HCT116 (cell line): Measurements from ENCODE around the gene EHD4. TPM values are rescaled to one million over a fixed set of nuclear protein-coding genes. Genes with fewer than 3 reads are reported as not detected.

Experiments used
- ATAC-seq: fragments of 200-7000 bp; cut with Tn5 transposase; 2 replicates; pipeline ENCODE4 v1.9.1; 2020; ENCODE audit warnings: mild to moderate bottlenecking, moderate library complexity
- BruUV-seq: library from RNA; stranded (reverse); fragments of 400-500 nt; replicated peaks from 2 replicates; lab custom pipeline; 2021; lab: Mats Ljungman, UMichigan
- CTCF ChIA-PET: fragments of 300-600 bp; sonication (Branson Sonifier 250); formaldehyde crosslinking; loops from one replicate; lab custom pipeline; 2021; ENCODE audit warnings: antibody characterized with exemption; lab: Charles Lee
- POLR2A ChIA-PET: fragments of 300-600, 350-600 bp; sonication (Branson Sonifier 250); formaldehyde crosslinking; loops from one replicate; lab custom pipeline; 2021; ENCODE audit warnings: antibody characterized with exemption; lab: Charles Lee
- RAD21 ChIA-PET, 2 experiments: fragments of 300-600 bp; sonication (Branson Sonifier 250); formaldehyde crosslinking; loops; one replicate each; lab custom pipeline; 2023; ENCODE audit warnings: low total read pairs in 2 of 2; ENCODE audit not compliant: uncharacterized antibody in 2 of 2, unreplicated experiment in 2 of 2, low non-redundant PET in 1 of 2; lab: Charles Lee
- DNase-seq: peaks from one replicate; pipeline ENCODE4 v3.0.0-alpha.2; 2010; ENCODE audit warnings: low read depth, low spot score
- H2AFZ ChIP-seq: fragments of 200-600 bp; shearing (Covaris generic), sonication (generic); 2 replicates; pipeline ENCODE4 v1.6.1; 2017; ENCODE audit warnings: low read depth, mixed run types, mixed read lengths, antibody characterized with exemption, low read length; ENCODE audit not compliant: poor library complexity, severe bottlenecking
- H3K27ac ChIP-seq: 2 replicates; pipeline ENCODE4 v1.5.1; 2012; ENCODE audit warnings: low read depth, low read length
- H3K27me3 ChIP-seq: fragments of 200-600 bp; sonication (generic); 2 replicates; pipeline ENCODE4 v1.6.1; 2016; ENCODE audit warnings: mixed run types, low read length, mixed read lengths; ENCODE audit not compliant: insufficient read depth
- H3K36me3 ChIP-seq, 2 experiments: fragments of 200-500 bp in 1 of 2; fragments of 200-600 bp in 1 of 2; sonication (Bioruptor generic) in 1 of 2; sonication (generic) in 1 of 2; 2 replicates each; pipeline versions ENCODE4 v1.5.1 to v1.6.1; 2014 to 2016; ENCODE audit warnings: low read length in 2 of 2, inconsistent platforms in 1 of 2, mixed read lengths in 1 of 2, mixed run types in 1 of 2; ENCODE audit not compliant: insufficient read depth in 2 of 2, control insufficient read depth in 1 of 2
- H3K4me1 ChIP-seq, 2 experiments: fragments of 200-600 bp in 1 of 2; sonication (generic) in 1 of 2; 2 replicates each; pipeline versions ENCODE4 v1.5.1 to v1.6.1; 2012 to 2017; ENCODE audit warnings: low read length in 2 of 2, inconsistent platforms in 1 of 2, mild to moderate bottlenecking in 1 of 2, mixed read lengths in 1 of 2, mixed run types in 1 of 2, moderate library complexity in 1 of 2; ENCODE audit not compliant: insufficient read depth in 2 of 2, control insufficient read depth in 1 of 2
- H3K4me2 ChIP-seq: fragments of 200-600 bp; sonication (generic); 2 replicates; pipeline ENCODE4 v1.6.1; 2017; ENCODE audit warnings: mixed run types, low read length, mixed read lengths
- H3K4me3 ChIP-seq, 2 experiments: fragments of 200-600 bp in 1 of 2; sonication (generic) in 1 of 2; replicated peaks in 1 of 2; 2 replicates each; pipeline ENCODE4 v1.5.1; 2011 to 2016; ENCODE audit warnings: low read length in 2 of 2, control low read depth in 1 of 2, low read depth in 1 of 2, mild to moderate bottlenecking in 1 of 2, mixed read lengths in 1 of 2, mixed run types in 1 of 2
- H3K79me2 ChIP-seq: fragments of 200-600 bp; sonication (generic); 2 replicates; pipeline ENCODE4 v1.6.1; 2017; ENCODE audit warnings: mild to moderate bottlenecking, mixed run types, low read length, moderate library complexity, mixed read lengths; ENCODE audit not compliant: insufficient read depth
- H3K9ac ChIP-seq: fragments of 200-600 bp; sonication (generic); 2 replicates; pipeline ENCODE4 v1.6.1; 2016; ENCODE audit warnings: low read length, mixed read lengths
- H3K9me2 ChIP-seq: fragments of 200-600 bp; sonication (generic), shearing (Covaris generic); 2 replicates; pipeline ENCODE4 v1.6.1; 2017; ENCODE audit warnings: mixed run types, mild to moderate bottlenecking, moderate library complexity; ENCODE audit not compliant: insufficient read depth
- H3K9me3 ChIP-seq, 2 experiments: fragments of 200-500 bp in 1 of 2; fragments of 200-600 bp in 1 of 2; sonication (Bioruptor generic) in 1 of 2; sonication (generic) in 1 of 2; 2 replicates each; pipeline ENCODE4 v1.6.1; 2014 to 2017; ENCODE audit warnings: low read length in 2 of 2, mixed read lengths in 2 of 2, inconsistent platforms in 1 of 2, low read depth in 1 of 2, mild to moderate bottlenecking in 1 of 2, mixed run types in 1 of 2, moderate library complexity in 1 of 2; ENCODE audit not compliant: control insufficient read depth in 1 of 2, insufficient read depth in 1 of 2
- H4K20me1 ChIP-seq: fragments of 200-600 bp; sonication (generic), shearing (Covaris generic); 2 replicates; pipeline ENCODE4 v1.6.1; 2017; ENCODE audit warnings: mixed run types, mild to moderate bottlenecking, moderate library complexity; ENCODE audit not compliant: insufficient read depth
- CBX3 ChIP-seq: IDR thresholded peaks from 2 replicates; pipeline ENCODE4 v1.6.1; 2012; ENCODE audit warnings: low read depth
- CEBPB ChIP-seq: IDR thresholded peaks from 2 replicates; pipeline ENCODE4 v1.6.1; 2012; ENCODE audit warnings: low read depth
- ELF1 ChIP-seq: IDR thresholded peaks from 2 replicates; pipeline ENCODE4 v1.6.1; 2012; ENCODE audit warnings: low read depth, borderline replicate concordance
- FOSL1 ChIP-seq: IDR thresholded peaks from 2 replicates; pipeline ENCODE4 v1.6.1; 2012; ENCODE audit warnings: low read depth
- JUND ChIP-seq: IDR thresholded peaks from 2 replicates; pipeline ENCODE4 v1.6.1; 2012
- POLR2A ChIP-seq: IDR thresholded peaks from 2 replicates; pipeline ENCODE4 v1.7.0; 2011; ENCODE audit warnings: borderline replicate concordance; ENCODE audit not compliant: insufficient read depth, insufficient read length; ENCODE audit errors: extremely low read depth
- REST ChIP-seq: IDR thresholded peaks from 2 replicates; pipeline ENCODE4 v1.6.1; 2012; ENCODE audit warnings: low read depth
- SIN3A ChIP-seq: IDR thresholded peaks from 2 replicates; pipeline ENCODE4 v1.6.1; 2012; ENCODE audit warnings: low read depth
- TCF7L2 ChIP-seq: IDR thresholded peaks from 2 replicates; pipeline ENCODE4 v1.7.0; 2011; ENCODE audit warnings: borderline replicate concordance, inconsistent platforms; ENCODE audit not compliant: insufficient read depth, insufficient read length; ENCODE audit errors: extremely low read depth
- ZNF274 ChIP-seq: fragments of 200-500 bp; sonication (Bioruptor generic); IDR thresholded peaks from 2 replicates; pipeline ENCODE4 v1.6.1; 2014; ENCODE audit warnings: mild to moderate bottlenecking, low read depth, low read length, inconsistent platforms
- intact Hi-C: fragments of 100-400 bp; cut with micrococcal nuclease; formaldehyde crosslinking; loops from 2 replicates; pipeline ENCODE4 v1.10.0; 2022
- total RNA-seq: library from RNA; stranded (reverse); gene quantifications from one replicate; pipeline ENCODE4 v1.2.1, GENCODE V29; 2021; ENCODE audit not compliant: unreplicated experiment
- TF ChIP-seq, protein P1 (sequence below): IDR thresholded peaks from 2 replicates; pipeline ENCODE4 v1.6.1; 2012
- TF ChIP-seq, protein P2 (sequence below), 3 experiments: fragments of 200-600 bp in 1 of 3; sonication (generic) in 1 of 3; IDR thresholded peaks in 2 of 3; conservative IDR thresholded peaks in 1 of 3; 2 replicates each; pipeline ENCODE4 v1.5.1; 2012 to 2017; ENCODE audit warnings: low read depth in 2 of 3, low read length in 2 of 3, antibody characterized with exemption in 1 of 3, borderline replicate concordance in 1 of 3, control low read depth in 1 of 3, mild to moderate bottlenecking in 1 of 3, mixed read lengths in 1 of 3, mixed run types in 1 of 3, moderate library complexity in 1 of 3; ENCODE audit not compliant: insufficient read depth in 1 of 3
- TF ChIP-seq, protein P3 (sequence below): IDR thresholded peaks from 2 replicates; pipeline ENCODE4 v1.6.1; 2011; ENCODE audit warnings: mild to moderate bottlenecking, low read length, moderate library complexity; ENCODE audit not compliant: insufficient replicate concordance; ENCODE audit errors: extremely low read depth

EHD4 gene
- total RNA-seq, 1 experiment from 2014 or later: 28.0 TPM

DNA sequence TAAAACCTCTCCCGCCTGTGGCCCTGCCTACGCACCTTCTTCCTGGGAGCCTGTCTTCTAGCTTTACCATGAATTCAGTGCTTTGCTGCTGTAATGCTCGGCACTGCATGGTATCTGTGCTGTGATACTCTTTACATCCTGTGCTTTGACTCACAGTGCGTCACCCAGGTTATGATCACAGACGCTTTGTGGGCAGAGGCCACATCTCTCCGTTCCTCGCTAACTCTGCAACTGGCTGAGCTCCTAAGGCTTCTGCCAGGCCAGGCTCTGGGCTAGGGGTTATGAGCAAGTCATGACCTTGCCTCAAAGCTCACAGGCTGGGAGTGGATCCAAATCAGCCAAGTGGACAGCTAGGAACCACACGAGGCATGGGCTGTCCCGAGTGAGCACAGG, 101.7 kb downstream of the EHD4 start:
- no peaks in the 10 kb centered on the region for H3K9me2 ChIP-seq
- no peaks in the 10 kb centered on the region for H3K79me2 ChIP-seq
- no peaks in the 10 kb centered on the region for H3K36me3 ChIP-seq
- CTCF ChIA-PET: no interaction called here
- no peak overlapping the region for H2AFZ ChIP-seq
- intact Hi-C loops: no loop called here
- no peak overlapping the region for H3K27ac ChIP-seq
- TF ChIP-seq REST (no peak), JUND (no peak), CBX3 (no peak), ZNF274 (no peak), ELF1 (no peak), FOSL1 (no peak), CEBPB (no peak), TCF7L2 (no peak), POLR2A (no peak), SIN3A (no peak)
- TF ChIP-seq, protein P1, sequence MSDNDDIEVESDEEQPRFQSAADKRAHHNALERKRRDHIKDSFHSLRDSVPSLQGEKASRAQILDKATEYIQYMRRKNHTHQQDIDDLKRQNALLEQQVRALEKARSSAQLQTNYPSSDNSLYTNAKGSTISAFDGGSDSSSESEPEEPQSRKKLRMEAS: no peak
- TF ChIP-seq, protein P2, sequence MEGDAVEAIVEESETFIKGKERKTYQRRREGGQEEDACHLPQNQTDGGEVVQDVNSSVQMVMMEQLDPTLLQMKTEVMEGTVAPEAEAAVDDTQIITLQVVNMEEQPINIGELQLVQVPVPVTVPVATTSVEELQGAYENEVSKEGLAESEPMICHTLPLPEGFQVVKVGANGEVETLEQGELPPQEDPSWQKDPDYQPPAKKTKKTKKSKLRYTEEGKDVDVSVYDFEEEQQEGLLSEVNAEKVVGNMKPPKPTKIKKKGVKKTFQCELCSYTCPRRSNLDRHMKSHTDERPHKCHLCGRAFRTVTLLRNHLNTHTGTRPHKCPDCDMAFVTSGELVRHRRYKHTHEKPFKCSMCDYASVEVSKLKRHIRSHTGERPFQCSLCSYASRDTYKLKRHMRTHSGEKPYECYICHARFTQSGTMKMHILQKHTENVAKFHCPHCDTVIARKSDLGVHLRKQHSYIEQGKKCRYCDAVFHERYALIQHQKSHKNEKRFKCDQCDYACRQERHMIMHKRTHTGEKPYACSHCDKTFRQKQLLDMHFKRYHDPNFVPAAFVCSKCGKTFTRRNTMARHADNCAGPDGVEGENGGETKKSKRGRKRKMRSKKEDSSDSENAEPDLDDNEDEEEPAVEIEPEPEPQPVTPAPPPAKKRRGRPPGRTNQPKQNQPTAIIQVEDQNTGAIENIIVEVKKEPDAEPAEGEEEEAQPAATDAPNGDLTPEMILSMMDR (IDR thresholded peaks at IDR 0.05 in 2 of 3, conservative IDR thresholded peaks at IDR 0.05 in 1 of 3; ENCODE audit: borderline replicate concordance in 1 of 3, insufficient read depth in 1 of 3, low read depth in 2 of 3, low read length in 2 of 3): no peak
- TF ChIP-seq, protein P3, sequence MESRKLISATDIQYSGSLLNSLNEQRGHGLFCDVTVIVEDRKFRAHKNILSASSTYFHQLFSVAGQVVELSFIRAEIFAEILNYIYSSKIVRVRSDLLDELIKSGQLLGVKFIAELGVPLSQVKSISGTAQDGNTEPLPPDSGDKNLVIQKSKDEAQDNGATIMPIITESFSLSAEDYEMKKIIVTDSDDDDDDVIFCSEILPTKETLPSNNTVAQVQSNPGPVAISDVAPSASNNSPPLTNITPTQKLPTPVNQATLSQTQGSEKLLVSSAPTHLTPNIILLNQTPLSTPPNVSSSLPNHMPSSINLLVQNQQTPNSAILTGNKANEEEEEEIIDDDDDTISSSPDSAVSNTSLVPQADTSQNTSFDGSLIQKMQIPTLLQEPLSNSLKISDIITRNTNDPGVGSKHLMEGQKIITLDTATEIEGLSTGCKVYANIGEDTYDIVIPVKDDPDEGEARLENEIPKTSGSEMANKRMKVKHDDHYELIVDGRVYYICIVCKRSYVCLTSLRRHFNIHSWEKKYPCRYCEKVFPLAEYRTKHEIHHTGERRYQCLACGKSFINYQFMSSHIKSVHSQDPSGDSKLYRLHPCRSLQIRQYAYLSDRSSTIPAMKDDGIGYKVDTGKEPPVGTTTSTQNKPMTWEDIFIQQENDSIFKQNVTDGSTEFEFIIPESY: no peak
- H3K9me3 ChIP-seq: no peaks in the 10 kb centered on the region
- ATAC-seq: no peak
- H3K9ac ChIP-seq: no peak overlapping the region
- RAD21 ChIA-PET: no interaction called here
- H3K4me3 ChIP-seq: no peak overlapping the region
- no TSS peak for BruUV-seq
- H3K4me2 ChIP-seq: no peak overlapping the region
- peaks cover 0 to 8% of the 10 kb centered on the region in 2 experiments; a peak in 2 of 4 replicates for H3K4me1 ChIP-seq
- no peak for DNase-seq
- H3K27me3 ChIP-seq: no peaks in the 10 kb centered on the region
- no peaks in the 10 kb centered on the region for H4K20me1 ChIP-seq
- POLR2A ChIA-PET: no interaction called here
